B cell (primary cell): Measurements from ENCODE around the gene PPP1R14D. TPM values are rescaled to one million over a fixed set of nuclear protein-coding genes. Genes with fewer than 3 reads are reported as not detected.

Source experiments
- ATAC-seq: fragments of 200-7000 bp; cut with Tn5 transposase; one replicate; pipeline ENCODE4 v1.10.0; 2021; ENCODE audit warnings: low read depth, mild to moderate bottlenecking, moderate number of reproducible peaks, moderate library complexity
- CTCF ChIA-PET: fragments of 350-600 bp; sonication (Branson Sonifier 250); formaldehyde crosslinking; loops from one replicate; lab custom pipeline; 2021; ENCODE audit warnings: antibody characterized with exemption, inconsistent platforms; lab: Charles Lee
- POLR2A ChIA-PET: fragments of 350-600 bp; sonication (Branson Sonifier 250); formaldehyde crosslinking; loops from one replicate; lab custom pipeline; 2021; ENCODE audit warnings: antibody characterized with exemption; lab: Charles Lee
- DNase-seq: peaks from one replicate; pipeline ENCODE4 v3.0.0; 2013
- H2AFZ ChIP-seq: 2 replicates; pipeline ENCODE4 v1.6.1; 2012; ENCODE audit warnings: mild to moderate bottlenecking, low read depth, low read length; ENCODE audit not compliant: insufficient read depth, poor library complexity, severe bottlenecking
- H3K27ac ChIP-seq, 2 donors: 1 replicate in 1 of 2; 2 replicates in 1 of 2; pipeline ENCODE4 v1.5.1; 2012 to 2013; ENCODE audit warnings: low read length in 2 of 2, mild to moderate bottlenecking in 2 of 2, moderate library complexity in 1 of 2
- H3K27me3 ChIP-seq, 4 experiments: fragments of 200-600 bp in 1 of 4; sonication (generic) in 1 of 4; replicated peaks in 1 of 4; 1 replicate in 2 of 4; 2 replicates in 2 of 4; pipeline versions ENCODE4 v1.6.1 to v1.7.0; 2013 to 2016; ENCODE audit warnings: low read length in 3 of 4, mild to moderate bottlenecking in 2 of 4, mixed read lengths in 1 of 4, moderate library complexity in 1 of 4; ENCODE audit not compliant: insufficient read depth in 4 of 4, control insufficient read depth in 3 of 4; ENCODE audit errors: control extremely low read depth in 1 of 4
- H3K36me3 ChIP-seq, 2 experiments: replicated peaks in 1 of 2; 1 replicate in 1 of 2; 2 replicates in 1 of 2; pipeline versions ENCODE4 v1.6.1 to v1.7.1; 2013; ENCODE audit warnings: low read length in 1 of 2; ENCODE audit not compliant: insufficient read depth in 2 of 2, control insufficient read depth in 1 of 2; ENCODE audit errors: control extremely low read depth in 1 of 2, extremely low read depth in 1 of 2
- H3K4me1 ChIP-seq, 2 donors: fragments of 200-600 bp in 1 of 2; sonication (generic) in 1 of 2; 1 replicate in 1 of 2; 2 replicates in 1 of 2; pipeline versions ENCODE4 v1.5.1 to v1.6.1; 2013 to 2017; ENCODE audit warnings: low read length in 2 of 2; ENCODE audit not compliant: control insufficient read depth in 2 of 2, insufficient read depth in 2 of 2
- H3K4me2 ChIP-seq: replicated peaks from 2 replicates; pipeline ENCODE3; 2012; ENCODE audit warnings: mild to moderate bottlenecking, low read depth, low read length; ENCODE audit not compliant: poor library complexity, severe bottlenecking
- H3K4me3 ChIP-seq, 5 experiments: fragments of 200-600 bp in 1 of 5; sonication (generic) in 1 of 5; 1 replicate in 3 of 5; 2 replicates in 2 of 5; pipeline versions ENCODE4 v1.5.1 to v1.7.0; 2011 to 2016; ENCODE audit warnings: low read length in 4 of 5, mild to moderate bottlenecking in 4 of 5, low read depth in 2 of 5, control low read depth in 1 of 5, moderate library complexity in 1 of 5; ENCODE audit not compliant: insufficient read depth in 1 of 5; ENCODE audit errors: control extremely low read depth in 1 of 5, extremely low read depth in 1 of 5
- H3K79me2 ChIP-seq: fragments of 200-600 bp; sonication (generic); one replicate; pipeline ENCODE4 v1.6.0; 2016; ENCODE audit warnings: low read length; ENCODE audit not compliant: control insufficient read depth, insufficient read depth
- H3K9ac ChIP-seq: fragments of 200-600 bp; sonication (generic); 2 replicates; pipeline ENCODE4 v1.6.1; 2017; ENCODE audit warnings: mild to moderate bottlenecking, low read length, moderate library complexity
- H3K9me3 ChIP-seq, 3 donors: one replicate each; pipeline versions ENCODE4 v1.6.1 to v1.7.1; 2013; ENCODE audit warnings: low read length in 2 of 3; ENCODE audit not compliant: control insufficient read depth in 2 of 3, insufficient read depth in 1 of 3; ENCODE audit errors: control extremely low read depth in 1 of 3
- H4K20me1 ChIP-seq: 2 replicates; pipeline ENCODE4 v1.6.0; 2012; ENCODE audit warnings: mild to moderate bottlenecking, low read length; ENCODE audit not compliant: insufficient read depth, control insufficient read depth, poor library complexity, severe bottlenecking
- H3K27ac Mint-ChIP-seq: one replicate; pipeline ENCODE4 v1.8.0; 2021; ENCODE audit warnings: mixed read lengths
- H3K27me3 Mint-ChIP-seq: one replicate; pipeline ENCODE4 v1.8.0; 2021; ENCODE audit warnings: mixed read lengths
- H3K4me1 Mint-ChIP-seq: one replicate; pipeline ENCODE4 v1.8.0; 2021; ENCODE audit warnings: mixed read lengths
- H3K4me3 Mint-ChIP-seq: one replicate; pipeline ENCODE4 v1.8.0; 2021; ENCODE audit warnings: mixed read lengths
- H3K9me3 Mint-ChIP-seq: one replicate; pipeline ENCODE4 v1.8.0; 2022; ENCODE audit warnings: mixed read lengths; ENCODE audit not compliant: insufficient read depth
- CTCF ChIP-seq: fragments of 200-600 bp; IDR thresholded peaks from one replicate; pipeline ENCODE4 v1.8.0; 2022; ENCODE audit warnings: antibody characterized with exemption, mild to moderate bottlenecking
- EZH2 ChIP-seq: IDR thresholded peaks from 2 replicates; pipeline ENCODE4 v1.6.1; 2012; ENCODE audit warnings: borderline replicate concordance, low read depth, mild to moderate bottlenecking, moderate library complexity, low read length; ENCODE audit not compliant: insufficient read depth, poor library complexity, severe bottlenecking
- WGBS: methylation state at CpG from one replicate; pipeline ENCODE4 v1.1.5; 2013; ENCODE audit warnings: missing lambda C conversion rate; ENCODE audit not compliant: insufficient coverage; 5-methylcytosine and 5-hydroxymethylcytosine counted together
- intact Hi-C: fragments of 100-400 bp; cut with micrococcal nuclease; formaldehyde crosslinking; loops from one replicate; pipeline ENCODE4 v1.10.0; 2022
- polyA plus RNA-seq: library from polyadenylated mRNA; depleted of rRNA; stranded (reverse); fragments of >200 nt; gene quantifications from 2 replicates; pipeline ENCODE4 v1.2.3, GENCODE V29; 2012
- total RNA-seq, 2 donors: library from RNA; stranded (reverse); fragments of 120-200 nt in 1 of 2; gene quantifications; 1 replicate in 1 of 2; 2 replicates in 1 of 2; pipeline versions ENCODE4 v1.2.3 to v1.2.4, GENCODE V29; 2013 to 2022

Gene PPP1R14D
- total and polyA plus RNA-seq, 2 donors (not counting 1 experiment from before 2014, with no cell fraction given): 0.19 TPM; not detected in 1

GRCh38 chr15:40853241-40853890 is 24.9 kb upstream of the PPP1R14D start:
- intact Hi-C loops: no loop called here
- ChIA-PET POLR2A (no interaction called here), CTCF (no interaction called here)
- no peak overlapping the region for H3K4me3 Mint-ChIP-seq
- 95% methylated on average over 15 of the region's 16 CpGs for WGBS
- H3K4me2 ChIP-seq: no peak overlapping the region
- H3K27ac ChIP-seq: no peak overlapping the region
- H3K27me3 ChIP-seq: no peaks in the 10 kb centered on the region
- H3K9ac ChIP-seq: no peak overlapping the region
- no peaks in the 10 kb centered on the region for H3K79me2 ChIP-seq
- no peak overlapping the region for H2AFZ ChIP-seq
- no peak overlapping the region for H3K4me3 ChIP-seq
- H3K4me1 ChIP-seq: peaks cover 0 to 7% of the 10 kb centered on the region in 2 donors
- ATAC-seq (no peak), DNase-seq (no peak)
- no peaks in the 10 kb centered on the region for H3K36me3 ChIP-seq
- H3K9me3 Mint-ChIP-seq: no peaks in the 10 kb centered on the region
- H3K9me3 ChIP-seq: no peaks in the 10 kb centered on the region
- peaks cover 6% of the 10 kb centered on the region for H3K4me1 Mint-ChIP-seq
- H4K20me1 ChIP-seq: no peaks in the 10 kb centered on the region
- no peak overlapping the region for H3K27ac Mint-ChIP-seq
- TF ChIP-seq CTCF (no peak), EZH2 (no peak)
- no peaks in the 10 kb centered on the region for H3K27me3 Mint-ChIP-seq

- Histone ChIP-seq H3K79me2 (no peaks in the 10 kb centered on the region), H3K4me1 (peaks cover 1 to 7% of the 10 kb centered on the region in 2 donors), H3K36me3 (no peaks in the 10 kb centered on the region), H4K20me1 (no peaks in the 10 kb centered on the region), H2AFZ (no peak overlapping the region), H3K27ac (no peak overlapping the region), H3K4me3 (no peak overlapping the region), H3K9ac (no peak overlapping the region), H3K9me3 (no peaks in the 10 kb centered on the region), H3K4me2 (no peak overlapping the region), H3K27me3 (no peaks in the 10 kb centered on the region)
- Mint-ChIP-seq H3K9me3 (no peaks in the 10 kb centered on the region), H3K4me3 (no peak overlapping the region), H3K27ac (no peak overlapping the region), H3K27me3 (no peaks in the 10 kb centered on the region), H3K4me1 (peaks cover 9% of the 10 kb centered on the region)
- POLR2A ChIA-PET: interaction anchor here (0.6 to 0.7 kb wide), 2 partner anchors 46 to 1785 kb away, joined by 5 to 7 read pairs; no protein-coding TSS in a partner anchor
- intact Hi-C loops: no loop called here
- CTCF ChIA-PET: interaction anchor here (1.2 kb wide), 1 partner anchor 41 kb away, joined by 6 read pairs; the partner anchor contains the start of gene VPS18
- ATAC-seq: no peak
- WGBS: no CpG with 5 or more reads among the region's 5 CpGs
- no peak for DNase-seq
- TF ChIP-seq CTCF (no peak), EZH2 (no peak)
Observed at GRCh38 chr15:40852529-40852928, 24.0 kb upstream of the PPP1R14D start.
